GM12892 (cell line): ENCODE results near the gene SFXN5.

Experiments
- POLR2A ChIP-seq: IDR thresholded peaks from 2 replicates; pipeline ENCODE4 v1.6.1; 2011; ENCODE audit warnings: low read depth, low read length, control low read depth
- POLR2AphosphoS5 ChIP-seq: IDR thresholded peaks from 2 replicates; pipeline ENCODE4 v1.6.1; 2011; ENCODE audit warnings: low read depth, low read length, control low read depth

DNA sequence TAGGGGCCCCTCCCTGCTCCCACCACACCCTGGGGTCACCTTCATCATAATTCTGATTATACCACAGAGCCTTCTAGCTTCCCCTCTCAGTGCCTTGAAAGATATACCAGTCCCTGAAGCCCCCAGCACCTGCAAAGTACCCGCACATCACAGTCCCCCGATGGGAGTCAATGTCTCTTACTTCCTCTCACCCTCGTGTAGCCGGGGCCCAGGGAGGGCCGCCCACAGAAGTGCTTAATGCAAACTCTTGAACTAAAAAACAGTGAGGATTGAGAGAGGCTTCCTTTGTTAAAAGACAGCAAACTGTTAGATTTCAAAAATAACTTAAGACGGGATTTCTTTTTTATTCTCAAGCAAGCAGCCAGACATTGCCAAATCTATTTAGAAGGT, 76.5 kb downstream of the SFXN5 start:
- TF ChIP-seq POLR2AphosphoS5 (no peak), POLR2A (no peak)
